Cortex of kidney (tissue), 1 donor: ENCODE results near the gene UTP4.
"Not testable (repeated sequence)": the region's sequence is repeated elsewhere in the genome, so short reads cannot be mapped to it uniquely, and the experiment has no call there.

Experiments used
- DNase-seq: peaks from one replicate; lab custom pipeline; 2025; lab: John Stamatoyannopoulos, UW

Gene UTP4

DNA sequence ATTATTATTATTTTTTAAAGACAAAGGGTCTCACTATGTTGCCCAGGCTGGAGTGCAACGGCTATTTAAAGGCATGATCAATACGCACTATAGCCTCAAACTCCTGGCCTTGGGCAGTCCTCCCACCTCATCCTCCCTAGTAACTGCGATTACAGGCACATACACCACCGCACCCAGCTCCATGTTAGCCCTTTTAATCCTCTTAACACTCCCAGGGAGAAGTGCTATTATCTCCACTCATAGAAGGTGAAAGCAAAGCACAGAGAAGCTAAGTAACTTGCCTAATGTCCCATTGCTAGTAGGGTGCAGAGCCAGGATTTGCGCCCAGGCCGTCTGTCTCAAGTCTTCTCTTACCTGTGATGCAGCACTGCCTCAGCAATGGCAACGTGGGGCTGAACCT, 22.0 kb upstream of the UTP4 start:
- DNase-seq = no peak

- DNase-seq = no peak
Observed at GRCh38 chr16:69111216-69111875, 21.1 kb upstream of the UTP4 start.

DNA sequence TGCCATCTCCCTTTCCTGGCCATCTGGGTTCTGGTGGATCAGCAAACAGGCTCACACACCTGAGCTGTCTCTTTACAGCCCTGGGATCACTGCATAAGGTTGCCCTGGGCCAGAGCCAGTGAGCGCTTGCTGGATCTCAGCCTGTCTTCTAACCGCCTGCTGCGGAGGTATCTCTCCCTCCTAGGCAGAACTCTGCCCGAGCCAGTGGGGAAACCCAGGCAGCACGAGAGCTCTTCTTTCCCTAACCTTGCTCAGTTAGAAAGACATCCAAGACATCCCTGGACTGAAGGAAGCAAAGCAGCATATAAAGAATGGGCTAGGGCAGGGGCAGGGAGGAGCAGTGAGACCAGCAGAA, 20.6 kb upstream of the UTP4 start:
- DNase-seq = no peak

DNA sequence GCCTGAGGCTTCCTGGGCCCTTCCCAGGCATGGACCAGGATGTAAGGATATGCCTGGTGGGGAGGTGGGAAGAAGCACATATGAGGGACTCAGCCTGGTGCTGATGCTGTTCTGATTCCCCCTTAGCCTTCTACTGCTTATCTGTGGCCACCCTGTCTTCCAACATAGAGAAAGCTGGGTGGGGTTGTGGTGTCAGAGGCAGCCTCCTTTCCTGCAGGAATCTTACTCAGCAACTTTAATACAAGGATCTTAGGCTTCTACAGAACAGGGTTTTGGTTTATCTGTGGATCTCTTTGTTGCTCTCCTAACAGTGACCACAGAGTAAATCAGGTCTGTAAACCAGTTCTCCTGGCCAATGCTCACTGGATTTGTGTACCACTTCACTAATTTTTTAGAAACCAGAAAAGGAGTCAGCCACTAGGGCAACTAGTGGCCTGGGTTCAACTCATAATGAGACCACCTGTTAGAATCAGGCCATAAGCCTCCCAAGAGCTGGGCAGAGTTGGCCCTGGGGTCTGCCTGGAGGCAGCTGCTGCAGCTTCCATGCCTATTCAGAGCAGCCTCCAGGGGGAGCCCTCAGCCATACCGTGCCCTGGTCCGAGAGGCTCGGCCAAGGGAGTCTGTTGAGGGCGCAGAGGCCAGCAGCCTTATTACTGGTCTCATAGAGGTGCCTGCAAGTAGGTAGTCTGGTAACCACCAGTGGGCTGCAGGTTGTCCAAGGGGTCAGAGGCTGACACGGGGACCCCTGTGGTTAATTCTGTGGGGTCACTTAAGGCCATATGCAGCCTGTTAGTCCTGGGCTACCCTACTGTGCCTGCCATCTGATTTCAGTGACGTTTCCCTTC, 19.9 kb upstream of the UTP4 start:
- DNase-seq = no peak

- DNase-seq = no peak
Observed at GRCh38 chr16:69113216-69113615, 19.2 kb upstream of the UTP4 start.

DNA sequence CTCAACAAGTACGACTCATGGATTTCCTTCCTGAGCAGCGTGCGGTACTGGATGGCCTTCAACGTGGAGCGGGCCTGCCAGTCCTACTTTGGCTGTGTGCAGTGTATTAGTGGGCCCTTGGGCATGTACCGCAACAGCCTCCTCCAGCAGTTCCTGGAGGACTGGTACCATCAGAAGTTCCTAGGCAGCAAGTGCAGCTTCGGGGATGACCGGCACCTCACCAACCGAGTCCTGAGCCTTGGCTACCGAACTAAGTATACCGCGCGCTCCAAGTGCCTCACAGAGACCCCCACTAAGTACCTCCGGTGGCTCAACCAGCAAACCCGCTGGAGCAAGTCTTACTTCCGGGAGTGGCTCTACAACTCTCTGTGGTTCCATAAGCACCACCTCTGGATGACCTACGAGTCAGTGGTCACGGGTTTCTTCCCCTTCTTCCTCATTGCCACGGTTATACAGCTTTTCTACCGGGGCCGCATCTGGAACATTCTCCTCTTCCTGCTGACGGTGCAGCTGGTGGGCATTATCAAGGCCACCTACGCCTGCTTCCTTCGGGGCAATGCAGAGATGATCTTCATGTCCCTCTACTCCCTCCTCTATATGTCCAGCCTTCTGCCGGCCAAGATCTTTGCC, 18.0 kb upstream of the UTP4 start:
- DNase-seq = no peak

GRCh38 chr16:69114976-69115355, 17.5 kb upstream of the UTP4 start:
- no peak for DNase-seq

DNA sequence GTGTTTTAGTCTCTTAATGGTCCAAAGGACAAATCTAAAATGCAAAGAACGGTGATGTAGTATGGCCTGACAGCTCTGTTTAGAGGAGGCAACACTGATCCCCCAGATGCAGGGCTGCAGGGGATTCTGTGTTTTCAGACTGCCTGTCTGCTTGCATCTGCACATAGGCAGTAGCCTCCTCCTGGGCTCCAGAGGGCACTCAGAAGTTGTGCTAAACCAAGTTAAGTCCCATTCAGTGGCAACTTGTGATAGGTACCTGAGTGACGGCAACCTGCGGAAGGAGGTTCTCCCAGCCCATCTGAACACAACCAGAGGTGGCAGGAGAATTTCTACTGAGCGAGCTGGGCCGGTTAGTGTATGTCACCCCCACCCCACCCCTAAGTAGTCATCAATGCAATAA, 17.1 kb upstream of the UTP4 start:
- no peak for DNase-seq

DNA sequence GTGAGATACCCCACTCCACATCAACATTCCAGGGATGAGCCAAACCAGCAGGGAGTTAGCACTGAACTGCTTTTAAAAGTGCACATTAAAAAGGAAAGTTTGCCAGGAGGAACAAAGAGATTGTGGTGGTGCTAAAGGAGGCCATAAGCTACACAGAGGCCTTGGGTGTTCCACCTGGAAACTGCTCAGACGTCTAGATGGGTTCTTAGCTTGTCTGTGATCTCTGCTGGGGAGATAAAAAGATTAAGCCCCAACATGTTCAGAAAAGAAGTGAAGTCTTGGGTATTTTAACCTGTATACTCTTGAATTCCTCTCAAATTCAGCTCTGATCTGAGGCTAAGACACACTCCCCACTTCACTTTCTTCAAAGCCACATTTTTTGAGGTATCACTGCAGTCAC, 16.6 kb upstream of the UTP4 start:
- no peak for DNase-seq

DNA sequence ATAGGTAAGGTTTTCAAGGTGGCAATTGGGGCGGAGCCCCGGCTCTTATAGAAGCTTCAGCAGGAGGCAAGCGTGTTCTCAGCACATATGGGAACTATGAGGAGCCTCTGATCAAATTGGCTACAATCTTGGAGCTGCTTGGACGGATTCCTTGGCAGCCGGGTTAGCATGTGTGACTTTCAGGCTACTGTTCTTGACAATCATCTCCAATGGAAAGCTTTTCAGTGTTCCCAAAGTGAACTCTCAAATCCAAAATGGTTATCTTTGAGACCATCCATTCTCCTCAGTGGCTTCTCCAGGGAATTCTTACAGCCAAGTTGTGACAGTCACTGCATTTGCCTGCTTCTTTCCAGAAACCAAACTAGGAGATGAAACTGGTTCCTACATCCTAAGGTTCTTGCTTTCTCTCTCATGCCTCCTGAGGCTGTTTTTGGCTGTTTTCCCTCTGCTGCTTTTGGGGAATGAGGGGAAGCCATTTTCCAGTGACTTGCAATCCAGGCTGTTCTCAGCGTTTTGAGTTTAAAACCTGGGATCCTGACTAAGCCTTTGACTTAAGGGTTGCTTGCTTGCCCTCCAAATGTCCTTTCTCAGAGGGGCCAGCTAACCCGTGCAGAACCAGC, 16.1 kb upstream of the UTP4 start:
- no peak for DNase-seq

DNA sequence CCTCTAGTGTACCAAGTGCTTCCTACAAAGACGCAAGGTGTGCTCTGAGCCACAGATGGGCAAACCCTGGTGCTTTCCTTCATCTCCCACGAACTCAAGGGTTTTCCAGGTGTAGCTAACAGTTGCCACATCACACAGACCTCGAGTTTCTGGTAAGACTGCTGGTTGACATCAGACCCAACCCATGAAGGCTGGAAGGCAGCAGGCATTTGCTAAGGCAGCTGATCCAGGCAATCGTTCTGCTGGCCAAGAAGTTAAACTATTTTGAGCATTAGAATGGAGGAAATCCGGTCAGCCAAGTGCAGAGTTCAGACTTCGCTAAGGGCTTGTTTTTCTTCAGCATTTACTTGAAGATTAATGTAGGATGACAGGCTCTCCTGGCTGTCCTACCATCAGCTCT, 15.5 kb upstream of the UTP4 start:
- DNase-seq = no peak

DNA sequence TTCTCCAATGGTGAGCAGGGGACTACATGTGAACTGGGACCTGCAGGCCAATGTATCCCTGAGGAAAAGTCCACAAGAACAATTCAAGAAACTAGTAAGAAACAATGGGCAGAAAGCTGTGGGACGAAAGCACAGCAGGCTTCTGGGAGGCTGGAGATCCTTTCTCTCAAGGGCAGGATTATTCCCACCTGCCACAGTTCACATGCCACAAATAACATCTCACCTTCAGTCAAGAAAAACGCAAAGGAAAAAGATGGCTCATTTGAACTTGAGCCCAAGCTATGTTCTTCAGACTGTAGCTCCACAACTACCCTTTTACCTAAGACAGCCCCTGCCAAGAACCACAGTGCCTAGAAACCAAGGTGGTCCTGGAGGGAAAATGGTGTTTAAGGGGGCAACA, 14.0 kb upstream of the UTP4 start:
- DNase-seq = no peak

- DNase-seq = no peak
Observed at GRCh38 chr16:69118994-69119393, 13.5 kb upstream of the UTP4 start.

- DNase-seq = no peak
Observed at GRCh38 chr16:69119536-69119935, 12.9 kb upstream of the UTP4 start.

GRCh38 chr16:69120096-69120664, 12.3 kb upstream of the UTP4 start:
- no peak for DNase-seq

DNA sequence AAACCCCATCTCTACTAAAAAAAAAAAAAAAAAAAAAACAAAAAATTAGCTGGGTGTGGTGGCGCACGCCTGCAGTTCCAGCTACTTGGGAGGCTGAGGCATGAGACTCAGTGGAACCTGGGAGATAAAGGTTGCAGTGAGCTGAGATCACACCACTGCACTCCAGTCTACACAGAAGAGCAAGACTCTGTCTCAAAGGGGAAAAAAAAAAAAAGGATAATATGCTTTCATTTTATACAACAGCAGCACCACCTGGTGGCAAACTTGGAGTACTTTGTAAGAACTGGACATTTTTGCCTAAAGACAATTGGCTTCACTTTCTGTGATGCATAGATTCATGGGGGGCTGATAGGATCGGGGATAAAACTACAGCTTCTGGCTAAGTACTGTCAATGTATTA, 8.5 kb upstream of the UTP4 start:
- no peak for DNase-seq

- not testable (repeated sequence) for DNase-seq
Observed at GRCh38 chr16:69124406-69124805, 8.0 kb upstream of the UTP4 start.

DNA sequence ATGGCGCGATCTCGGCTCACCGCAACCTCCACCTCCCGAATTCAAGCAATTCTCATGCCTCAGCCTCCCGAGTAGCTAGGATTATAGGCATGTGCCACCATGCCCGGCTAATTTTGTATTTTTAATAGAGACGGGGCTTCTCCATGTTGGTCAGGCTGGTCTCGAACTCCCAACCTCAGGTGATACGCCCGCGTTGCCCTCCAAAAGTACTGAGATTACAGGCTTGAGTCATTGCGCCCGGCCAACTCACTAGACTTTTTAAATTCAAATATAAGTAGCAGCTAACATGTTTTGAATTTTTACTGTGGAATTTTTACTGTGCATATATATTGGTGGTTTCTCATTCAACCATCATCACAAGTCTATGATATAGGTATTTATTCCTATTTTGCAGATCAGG, 7.5 kb upstream of the UTP4 start:
- not testable (repeated sequence) for DNase-seq

GRCh38 chr16:69126221-69126620, 6.2 kb upstream of the UTP4 start:
- no peak for DNase-seq

GRCh38 chr16:69126801-69127200, 5.6 kb upstream of the UTP4 start:
- not testable (repeated sequence) for DNase-seq

DNA sequence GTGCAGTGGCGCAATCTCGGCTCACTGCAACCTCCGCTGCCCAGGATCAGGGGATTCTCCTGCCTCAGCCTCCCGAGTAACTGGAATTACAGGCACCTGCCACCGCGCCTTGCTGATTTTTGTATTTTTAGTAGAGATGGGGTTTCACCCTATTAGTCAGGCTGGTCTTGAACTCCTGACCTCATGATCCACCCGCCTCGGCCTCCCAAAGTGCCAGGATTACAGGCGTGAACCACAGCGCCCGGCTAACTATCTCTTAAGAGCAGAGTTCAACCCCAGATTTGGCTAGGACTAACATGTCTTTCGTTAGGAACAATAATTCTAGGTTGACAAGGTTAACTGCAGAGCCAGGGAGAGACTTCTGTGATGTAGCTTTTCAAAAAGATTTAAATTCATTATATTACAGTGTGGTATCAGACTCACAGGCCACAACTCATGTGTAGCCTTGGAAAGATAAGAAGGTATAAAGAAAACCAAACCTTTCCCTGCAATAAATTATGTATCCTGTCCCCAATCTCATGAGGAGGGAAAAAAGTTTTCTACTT, 4.4 kb upstream of the UTP4 start:
- no peak for DNase-seq

DNA sequence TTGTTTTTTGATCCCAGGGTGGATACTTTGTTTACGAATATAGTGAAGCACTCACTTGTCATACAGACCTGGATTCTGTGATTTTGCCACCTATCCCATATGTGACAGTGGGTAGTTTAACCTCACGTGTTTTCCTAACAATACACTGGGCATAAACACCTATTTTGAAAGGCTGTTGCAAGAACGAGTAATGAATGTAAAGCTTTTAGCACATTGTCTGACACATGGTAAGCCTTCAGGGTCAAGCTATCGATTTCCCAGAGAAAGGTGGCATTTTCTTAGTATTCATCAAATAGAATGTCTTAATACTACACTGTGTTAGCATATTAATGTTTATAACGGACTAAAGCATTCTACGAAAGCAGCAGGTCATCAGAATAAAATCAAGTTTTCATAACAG, 2.0 kb upstream of the UTP4 start:
- no peak for DNase-seq
